CMK (cell line): ENCODE results near the gene STARD13.

Experiments
- DNase-seq: peaks from one replicate; pipeline ENCODE4 v3.0.0-alpha.2; 2010; ENCODE audit warnings: low read depth

STARD13 gene, protein sequence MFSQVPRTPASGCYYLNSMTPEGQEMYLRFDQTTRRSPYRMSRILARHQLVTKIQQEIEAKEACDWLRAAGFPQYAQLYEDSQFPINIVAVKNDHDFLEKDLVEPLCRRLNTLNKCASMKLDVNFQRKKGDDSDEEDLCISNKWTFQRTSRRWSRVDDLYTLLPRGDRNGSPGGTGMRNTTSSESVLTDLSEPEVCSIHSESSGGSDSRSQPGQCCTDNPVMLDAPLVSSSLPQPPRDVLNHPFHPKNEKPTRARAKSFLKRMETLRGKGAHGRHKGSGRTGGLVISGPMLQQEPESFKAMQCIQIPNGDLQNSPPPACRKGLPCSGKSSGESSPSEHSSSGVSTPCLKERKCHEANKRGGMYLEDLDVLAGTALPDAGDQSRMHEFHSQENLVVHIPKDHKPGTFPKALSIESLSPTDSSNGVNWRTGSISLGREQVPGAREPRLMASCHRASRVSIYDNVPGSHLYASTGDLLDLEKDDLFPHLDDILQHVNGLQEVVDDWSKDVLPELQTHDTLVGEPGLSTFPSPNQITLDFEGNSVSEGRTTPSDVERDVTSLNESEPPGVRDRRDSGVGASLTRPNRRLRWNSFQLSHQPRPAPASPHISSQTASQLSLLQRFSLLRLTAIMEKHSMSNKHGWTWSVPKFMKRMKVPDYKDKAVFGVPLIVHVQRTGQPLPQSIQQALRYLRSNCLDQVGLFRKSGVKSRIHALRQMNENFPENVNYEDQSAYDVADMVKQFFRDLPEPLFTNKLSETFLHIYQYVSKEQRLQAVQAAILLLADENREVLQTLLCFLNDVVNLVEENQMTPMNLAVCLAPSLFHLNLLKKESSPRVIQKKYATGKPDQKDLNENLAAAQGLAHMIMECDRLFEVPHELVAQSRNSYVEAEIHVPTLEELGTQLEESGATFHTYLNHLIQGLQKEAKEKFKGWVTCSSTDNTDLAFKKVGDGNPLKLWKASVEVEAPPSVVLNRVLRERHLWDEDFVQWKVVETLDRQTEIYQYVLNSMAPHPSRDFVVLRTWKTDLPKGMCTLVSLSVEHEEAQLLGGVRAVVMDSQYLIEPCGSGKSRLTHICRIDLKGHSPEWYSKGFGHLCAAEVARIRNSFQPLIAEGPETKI

DNA sequence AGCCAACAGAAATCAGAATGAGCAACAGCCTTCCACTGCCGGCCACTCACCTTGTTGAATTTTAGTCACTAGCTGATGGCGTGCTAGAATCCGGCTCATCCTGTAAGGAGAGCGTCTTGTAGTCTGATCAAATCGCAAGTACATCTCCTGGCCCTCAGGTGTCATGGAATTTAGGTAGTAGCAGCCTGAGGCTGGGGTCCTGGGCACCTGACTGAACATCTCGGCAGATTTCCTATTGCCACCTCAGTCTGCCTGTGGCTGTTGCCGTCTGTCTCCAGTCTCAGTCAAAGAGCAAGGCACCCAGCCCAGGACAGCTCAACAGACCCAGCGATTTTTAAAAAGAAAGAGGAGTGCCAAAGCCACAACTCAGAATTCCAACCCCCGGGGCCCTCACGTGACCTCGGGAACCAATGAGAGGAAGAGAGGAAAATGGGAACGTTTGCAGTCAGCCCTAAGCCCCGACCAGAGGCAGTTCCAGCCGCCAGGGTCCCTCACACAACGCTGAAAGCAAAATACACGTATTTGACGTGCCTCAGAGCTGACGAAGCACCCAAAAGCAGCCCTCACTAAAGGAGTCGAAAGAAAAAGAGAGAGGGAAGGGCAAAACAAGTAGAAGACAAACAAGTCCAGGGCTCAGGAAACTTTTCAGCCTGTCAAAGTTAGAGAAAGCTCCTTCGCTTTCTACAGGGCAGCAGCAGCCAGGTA, at the start of gene STARD13:
Gene STARD13 (minus strand): TSS at position 336 of the 705 bp plus-strand sequence. CDS start 117 bp downstream, at position 219.
- peak; percentile 5 for DNase-seq

DNA sequence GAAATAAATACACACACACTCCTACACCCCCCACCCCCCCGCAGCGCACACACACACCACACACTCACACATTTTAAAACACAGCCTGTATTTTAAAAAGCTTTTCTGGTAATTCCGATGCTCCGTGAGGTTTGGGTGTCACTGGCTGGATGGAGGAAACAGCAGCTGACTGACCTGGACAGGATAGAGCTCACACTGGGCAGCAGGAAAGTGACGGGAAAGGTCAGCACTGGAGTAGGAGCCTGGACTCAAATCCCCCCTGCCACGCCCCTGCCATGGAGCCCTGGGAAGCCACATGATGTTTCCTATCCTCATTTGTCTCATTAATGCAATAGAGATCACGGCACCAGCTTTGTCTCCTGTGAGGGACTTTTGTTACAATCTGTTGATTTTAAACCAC, 49.3 kb upstream of the STARD13 start:
- no peak for DNase-seq

DNA sequence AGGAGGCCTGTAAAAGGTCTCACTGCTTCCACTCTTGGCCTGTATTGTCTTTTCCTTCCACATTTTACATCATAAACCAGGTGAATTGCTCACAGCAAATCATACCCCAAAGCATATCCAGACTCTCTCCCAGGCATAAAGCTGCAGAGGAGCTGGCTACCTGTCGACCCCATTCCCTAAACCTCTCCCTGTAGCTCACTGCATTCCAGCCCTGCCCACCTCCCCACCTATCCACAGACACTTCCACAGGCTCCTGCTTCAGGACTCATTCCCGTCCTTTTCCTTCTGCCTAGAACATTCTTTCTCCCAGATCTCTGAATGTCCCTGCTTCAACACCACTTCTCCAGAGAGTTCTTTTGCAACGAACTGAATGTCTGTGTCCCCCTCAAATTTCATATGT, 46.4 kb upstream of the STARD13 start:
- no peak for DNase-seq

DNA sequence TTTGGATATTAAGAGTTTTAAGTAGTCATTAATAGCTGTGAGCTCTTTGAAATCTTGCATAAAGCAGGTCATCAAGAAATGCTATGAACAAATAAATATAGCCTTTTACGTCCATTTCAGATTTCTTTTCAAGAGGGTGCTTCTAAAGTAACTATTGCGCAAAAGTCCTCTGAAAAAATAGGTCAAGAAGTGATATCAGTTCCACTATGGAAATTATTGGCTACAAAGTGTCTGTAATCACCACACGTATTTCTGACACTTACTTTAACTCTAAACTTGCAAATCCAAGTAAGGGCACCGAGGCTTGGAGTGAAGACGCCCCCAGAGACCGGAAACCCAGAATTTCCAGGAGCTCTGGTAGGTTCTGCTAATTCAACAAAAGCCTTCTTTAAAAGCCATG, 44.9 kb upstream of the STARD13 start:
- DNase-seq, result no peak

DNA sequence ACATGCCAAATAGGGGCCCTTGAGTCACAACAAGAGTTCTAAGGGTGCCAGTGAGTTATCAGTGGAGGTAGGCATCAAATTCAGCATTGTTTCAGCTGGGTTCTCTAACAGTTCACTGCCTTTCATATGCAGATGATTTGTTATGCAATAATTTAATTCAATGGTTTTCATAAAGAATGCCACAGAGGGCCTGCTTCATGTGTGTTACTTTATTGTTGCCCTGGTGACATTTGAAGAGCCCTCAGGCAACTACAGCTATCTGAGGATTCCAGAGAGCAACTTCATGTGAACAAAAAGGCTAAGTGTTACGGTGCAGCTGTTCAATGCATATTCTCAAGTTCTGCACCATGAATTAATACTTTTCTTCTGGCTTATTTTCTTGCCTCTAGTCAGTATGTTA, 43.1 kb upstream of the STARD13 start:
- DNase-seq, result no peak

DNA sequence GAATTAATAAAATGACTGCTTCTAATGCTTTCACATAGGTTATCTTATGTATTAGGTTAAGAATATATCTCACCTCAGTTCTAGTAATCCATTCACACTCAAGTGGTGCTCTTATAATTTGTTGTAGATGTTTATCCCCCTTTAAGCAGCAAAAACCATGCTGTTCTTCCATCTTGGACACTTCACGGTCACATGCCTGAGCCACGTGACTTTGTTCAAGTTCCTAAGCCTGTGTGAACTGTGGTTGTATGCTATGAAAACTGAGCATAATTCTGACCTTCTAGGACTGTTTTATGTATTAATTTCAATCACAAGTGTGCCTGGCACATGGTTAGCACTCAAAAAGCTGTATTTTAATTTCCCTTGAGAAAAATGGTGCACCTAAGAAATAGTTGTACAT, 41.2 kb upstream of the STARD13 start:
- DNase-seq, result no peak

DNA sequence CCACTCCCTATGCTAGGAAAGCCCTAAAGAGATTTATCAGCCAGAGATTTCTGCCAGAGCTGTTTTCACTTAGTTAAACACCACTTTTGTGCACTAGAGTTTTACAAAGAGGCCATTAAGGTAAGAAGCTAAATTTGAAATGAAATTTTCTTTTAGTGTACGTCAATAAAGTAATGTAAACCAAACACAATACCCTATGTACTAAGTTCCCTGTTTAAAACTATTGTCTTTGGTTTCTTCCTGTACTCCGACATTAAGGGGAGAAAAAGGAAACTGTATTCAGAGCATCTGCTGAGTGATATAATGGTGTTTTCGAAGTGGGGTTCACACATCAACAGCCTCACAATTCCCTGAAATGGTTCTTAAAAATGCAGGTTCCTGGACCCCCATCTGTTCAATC, 40.7 kb upstream of the STARD13 start:
- no peak for DNase-seq

DNA sequence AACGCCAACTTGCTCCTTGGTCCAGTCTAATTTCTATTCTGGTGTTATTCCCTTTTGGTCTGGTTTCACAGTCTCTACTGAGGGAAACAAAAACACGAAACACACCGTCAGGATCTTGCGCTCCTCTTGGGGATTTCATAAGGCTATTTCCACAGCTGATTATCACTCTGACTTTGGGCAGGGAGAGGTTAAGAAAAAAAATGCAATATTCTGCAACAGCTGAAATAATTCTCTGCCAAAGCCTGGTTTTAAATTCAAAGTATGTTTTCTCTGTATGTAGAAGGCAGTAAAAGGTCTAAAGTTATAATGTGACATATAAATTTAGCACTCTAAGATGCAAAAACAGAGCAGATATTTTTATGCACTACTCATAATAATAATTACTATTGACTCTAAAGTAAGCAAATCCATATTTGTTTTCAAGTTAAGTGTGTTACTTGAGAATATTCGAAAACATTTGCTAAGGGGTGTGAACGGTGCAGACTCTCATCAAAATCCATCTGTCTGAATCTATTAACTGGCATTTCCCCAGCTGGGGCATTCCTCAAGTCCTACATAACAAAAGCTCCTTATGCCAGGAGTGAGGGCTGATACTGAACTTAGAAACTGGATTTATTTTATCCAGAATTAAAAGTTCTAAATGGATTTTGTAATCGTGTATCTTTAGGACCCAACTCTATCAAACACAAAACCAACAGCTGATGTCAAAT, 38.4 kb upstream of the STARD13 start:
- DNase-seq, result no peak

DNA sequence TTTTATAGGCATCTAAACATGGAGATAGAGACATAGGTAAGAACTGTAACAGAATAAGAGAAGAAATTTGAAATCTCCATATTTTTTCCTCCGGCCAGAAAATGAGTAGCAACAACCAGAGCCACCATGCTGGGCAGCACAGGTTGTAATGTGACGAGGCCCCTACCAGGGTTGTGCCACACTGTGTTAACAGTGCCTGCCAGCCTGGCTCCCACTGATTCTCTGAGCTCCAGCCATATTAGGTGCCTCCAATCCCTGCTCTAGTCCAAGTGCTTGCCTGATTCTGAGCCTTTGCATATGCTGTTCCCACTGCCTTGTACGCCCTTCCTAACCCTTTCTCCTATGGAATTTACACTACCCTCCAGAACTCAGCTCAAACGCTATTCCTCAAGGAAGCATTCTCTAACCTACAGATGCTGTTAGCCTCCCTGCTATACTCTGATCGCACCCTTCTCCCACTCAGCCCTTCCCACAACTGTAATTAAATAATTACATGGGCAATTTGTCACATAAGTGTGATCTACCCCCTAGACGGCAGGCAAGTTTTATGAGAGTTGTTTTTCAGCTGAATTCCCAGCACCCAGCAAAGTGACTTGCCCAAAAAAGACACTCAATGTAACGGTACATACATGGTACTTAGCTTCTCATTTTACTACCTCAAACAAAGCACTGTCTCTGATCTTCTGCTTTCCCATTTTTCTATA, 37.6 kb upstream of the STARD13 start:
- no peak for DNase-seq

DNA sequence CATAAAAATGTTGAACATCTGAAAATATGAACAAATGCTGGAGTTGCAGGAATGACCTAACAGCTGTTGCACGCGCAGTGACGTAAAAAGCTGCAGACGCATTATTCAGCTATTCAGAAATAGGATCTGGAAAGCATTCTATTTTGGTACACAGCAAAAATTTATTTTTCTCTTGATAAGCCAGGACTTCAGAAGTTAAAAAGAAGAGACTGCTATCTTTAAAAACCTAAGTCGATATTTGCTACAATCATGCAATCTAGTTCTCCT, 36.9 kb upstream of the STARD13 start:
- DNase-seq, result no peak

DNA sequence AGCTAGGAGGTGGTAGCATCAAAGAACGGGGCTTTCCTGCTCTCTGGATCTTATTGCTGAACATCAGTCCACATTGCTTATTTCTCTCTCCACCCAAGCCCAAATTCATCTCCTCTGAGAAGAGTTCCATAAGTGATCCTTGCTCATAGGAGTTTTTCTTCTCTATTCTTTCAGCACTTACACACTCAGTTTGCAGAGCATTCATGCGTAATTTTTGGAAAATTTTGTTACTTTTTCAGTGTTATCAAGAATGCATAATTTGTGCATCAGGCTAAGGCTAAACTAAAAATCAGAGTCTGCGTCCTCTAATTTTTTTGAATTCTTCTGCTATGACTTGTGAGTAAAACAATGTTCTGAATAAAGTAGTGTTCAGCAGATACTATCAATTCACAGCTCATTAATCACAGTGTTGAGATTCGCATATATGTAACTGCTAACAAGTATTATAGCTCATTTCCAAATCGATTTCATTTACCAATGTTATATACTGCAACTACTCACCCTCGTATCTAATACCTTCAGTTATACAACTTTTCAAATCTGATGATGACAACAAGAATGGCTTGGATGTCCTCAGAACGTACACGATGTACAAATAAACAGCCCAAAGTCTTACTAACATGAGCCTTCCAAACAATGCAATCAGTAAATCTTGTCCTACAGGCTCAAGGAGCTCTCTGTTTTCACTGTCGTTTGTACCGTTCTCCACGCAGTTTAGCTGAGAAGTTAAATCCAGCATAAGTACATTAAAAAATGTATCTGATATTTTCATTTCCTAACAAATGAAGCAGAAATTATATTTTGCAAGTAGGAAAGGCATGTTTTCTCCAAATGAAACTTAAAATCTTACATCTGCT, 36.4 kb upstream of the STARD13 start:
- no peak for DNase-seq

DNA sequence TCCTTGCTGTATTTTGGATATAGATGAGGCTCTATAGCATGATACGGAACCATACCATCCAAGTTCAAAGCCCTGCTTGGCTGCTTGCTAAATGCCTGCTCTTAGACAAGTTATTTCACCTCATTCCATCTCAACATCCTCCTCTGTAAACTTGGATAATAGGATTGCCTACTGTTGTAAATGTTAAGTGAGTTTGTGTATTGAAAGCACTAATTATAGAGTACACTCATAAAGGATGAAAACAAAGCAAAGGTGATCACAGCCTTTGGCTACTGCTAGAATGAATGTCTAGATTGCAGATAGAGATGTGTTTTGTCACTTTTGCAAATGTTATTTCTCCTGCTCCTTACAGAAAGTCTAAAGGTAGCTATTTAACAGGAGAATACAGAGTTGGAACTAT, 34.3 kb upstream of the STARD13 start:
- no peak for DNase-seq

DNA sequence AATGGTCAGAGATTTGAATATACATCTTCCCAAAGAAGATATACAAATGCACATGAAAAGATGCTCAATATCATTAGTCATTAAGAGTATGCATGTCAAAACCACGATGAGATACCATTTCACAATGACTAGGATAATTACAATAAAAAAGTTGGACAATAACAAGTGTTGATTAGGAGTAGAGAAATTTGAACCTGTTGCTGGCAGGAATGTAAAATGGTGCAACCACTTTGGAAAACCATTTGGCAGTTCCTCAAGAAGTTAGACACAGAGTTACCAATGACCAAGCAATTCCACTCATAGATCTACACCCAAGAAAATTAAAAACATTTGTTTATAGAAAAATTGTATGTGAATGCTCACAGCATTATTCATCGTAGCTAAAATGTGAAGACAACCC, 33.2 kb upstream of the STARD13 start:
- DNase-seq, result no peak

DNA sequence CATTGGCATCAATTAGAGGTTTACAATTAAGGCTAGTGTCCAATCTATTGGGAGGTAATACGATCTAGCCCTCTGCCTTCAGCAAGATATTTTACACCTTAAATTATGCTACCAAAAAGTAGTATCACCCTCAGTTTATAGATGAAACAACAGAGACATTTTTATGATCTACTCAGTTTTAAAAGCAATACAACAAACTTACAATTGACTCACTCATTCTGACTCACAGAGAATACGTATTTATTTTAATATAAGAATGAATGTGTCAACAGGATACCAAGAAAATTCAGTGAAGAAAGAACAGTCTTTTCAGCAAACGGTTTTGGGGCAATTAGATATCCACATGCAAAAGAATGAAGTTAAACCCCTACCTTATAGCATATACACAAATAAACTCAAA, 32.5 kb upstream of the STARD13 start:
- no peak for DNase-seq

DNA sequence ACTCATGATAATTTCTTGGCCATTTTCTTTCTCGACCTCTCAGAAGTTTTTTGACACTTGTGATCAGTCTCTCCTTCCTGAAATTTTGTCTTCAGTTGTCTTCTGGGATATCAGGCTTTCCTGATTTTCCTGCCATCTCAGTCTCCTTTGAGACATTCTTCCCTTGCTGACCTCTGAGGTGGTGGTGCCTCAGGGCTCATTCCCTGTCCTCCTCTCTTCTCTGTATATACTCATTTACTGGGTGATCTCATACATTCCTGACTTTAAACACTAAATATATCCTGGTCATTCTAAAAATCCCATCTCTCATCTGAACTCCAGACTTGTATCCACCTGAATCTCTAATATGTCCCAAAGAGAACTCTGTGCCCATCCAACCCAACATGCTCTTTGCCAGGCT, 31.3 kb upstream of the STARD13 start:
- no peak for DNase-seq

DNA sequence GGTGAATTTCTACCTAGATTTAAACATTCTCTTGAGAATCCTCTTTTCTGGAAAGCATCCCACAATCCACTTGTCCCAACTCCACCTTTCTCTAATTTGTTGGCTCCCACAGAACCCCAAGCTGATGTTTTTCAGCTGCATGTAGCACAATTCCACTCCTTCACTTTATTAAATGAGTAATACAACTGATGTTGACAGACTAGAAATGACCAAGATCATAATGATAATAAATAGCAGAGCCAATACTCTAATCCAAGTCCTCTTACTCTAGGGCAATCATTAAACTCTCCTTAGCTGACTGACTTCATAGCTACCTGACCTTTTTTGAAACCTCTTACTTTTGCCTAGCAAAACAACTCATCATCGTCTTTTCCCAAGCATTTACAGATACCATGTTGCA, 27.9 kb upstream of the STARD13 start:
- DNase-seq, result no peak

DNA sequence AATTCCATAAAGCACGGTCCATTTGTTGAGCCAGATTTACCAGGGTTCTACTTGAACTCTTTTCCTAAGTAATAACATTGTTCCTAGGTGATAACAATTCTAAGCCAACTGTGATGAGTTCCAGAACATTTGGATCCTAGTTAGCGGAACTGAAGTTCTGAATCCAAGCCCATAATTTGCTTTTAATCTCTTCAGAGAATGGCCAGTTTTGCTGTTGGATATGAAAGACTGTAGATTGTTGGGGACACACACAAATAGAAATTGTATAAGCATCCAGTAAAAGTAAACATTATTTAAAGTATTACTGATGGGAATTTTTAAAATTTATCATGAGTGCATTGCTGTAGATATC, 27.3 kb upstream of the STARD13 start:
- DNase-seq, result no peak

DNA sequence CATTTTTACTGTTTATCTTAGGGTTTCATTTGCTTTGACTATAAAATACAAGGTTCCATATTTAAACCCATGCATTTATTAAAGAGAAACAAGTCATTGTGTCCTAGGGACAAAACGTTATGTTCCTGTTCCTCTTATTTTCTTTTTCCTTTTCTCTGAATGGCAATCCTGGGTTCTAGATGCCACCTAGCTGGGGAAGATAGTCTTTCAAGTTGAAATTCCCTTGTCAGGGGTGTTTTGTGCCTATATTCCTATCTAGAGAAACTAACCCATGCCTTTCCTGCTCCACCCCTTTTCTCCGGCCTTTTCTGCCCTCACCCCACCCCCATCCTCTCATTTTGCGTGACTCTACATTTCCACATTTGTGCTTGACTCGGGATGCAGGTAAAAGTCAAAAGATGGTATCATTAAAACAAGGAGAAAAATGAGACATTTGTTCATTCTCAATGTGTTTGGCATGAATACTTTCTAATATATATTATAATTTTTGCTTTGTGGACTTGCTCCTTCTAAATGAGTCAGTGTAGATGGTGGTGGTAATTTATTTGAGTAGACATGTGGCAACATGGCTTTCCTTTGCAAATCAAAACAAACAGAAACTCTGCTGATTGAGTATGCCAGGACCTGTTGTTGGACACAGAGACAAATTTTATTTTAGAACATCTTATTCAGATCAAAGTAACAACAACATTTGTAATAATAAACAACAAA, 26.8 kb upstream of the STARD13 start:
- DNase-seq, result no peak

DNA sequence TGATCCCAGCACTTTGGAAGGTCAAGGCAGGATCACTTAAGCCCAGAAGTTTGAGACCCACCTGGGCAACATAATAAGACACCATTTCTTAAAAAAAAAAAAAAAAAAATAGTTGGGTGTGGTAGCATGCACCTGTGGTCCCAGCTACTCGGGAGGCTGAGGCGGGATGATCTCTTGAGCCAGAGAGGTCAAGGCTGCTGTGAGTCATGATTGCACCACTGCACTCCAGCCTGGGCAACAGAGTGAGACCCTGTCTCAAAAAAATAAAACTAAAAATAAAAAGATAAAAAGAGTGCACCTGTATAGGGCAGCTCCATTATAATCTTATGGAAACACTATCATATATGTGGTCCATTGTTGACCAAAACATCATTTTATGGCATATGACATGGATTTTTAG, 25.5 kb upstream of the STARD13 start:
- DNase-seq, result no peak
